SIG-M5 treated with dmso at 0.1 percent for 504 hours (cell line): ENCODE results near the gene ZFAND6.

Source experiments
- DNase-seq: peaks from one replicate; lab custom pipeline; 2025; ENCODE audit not compliant: unreplicated experiment; lab: John Stamatoyannopoulos, UW

The ZFAND6 gene

GRCh38 chr15:80167936-80168335 is 108.5 kb downstream of the ZFAND6 start:
- DNase-seq: no peak

- DNase-seq: no peak
These were observed 108.9 kb downstream of the ZFAND6 start for GRCh38 chr15:80168421-80168820.

- no peak for DNase-seq
These were observed 110.4 kb downstream of the ZFAND6 start for GRCh38 chr15:80169768-80170357.

GRCh38 chr15:80170596-80170995 is 111.1 kb downstream of the ZFAND6 start:
- no peak for DNase-seq

- DNase-seq: no peak
These were observed 112.3 kb downstream of the ZFAND6 start for GRCh38 chr15:80171787-80172186.

- no peak for DNase-seq
These were observed 112.9 kb downstream of the ZFAND6 start for GRCh38 chr15:80172401-80172800.

- DNase-seq: peak; percentile 23
These were observed 113.7 kb downstream of the ZFAND6 start for GRCh38 chr15:80173022-80173759.

GRCh38 chr15:80174017-80174746 is 114.7 kb downstream of the ZFAND6 start:
- no peak for DNase-seq

- DNase-seq: no peak
These were observed 116.0 kb downstream of the ZFAND6 start for GRCh38 chr15:80175436-80175835.

GRCh38 chr15:80176443-80176842 is 117.0 kb downstream of the ZFAND6 start:
- no peak for DNase-seq

GRCh38 chr15:80177156-80177555 is 117.7 kb downstream of the ZFAND6 start:
- peak; percentile 22 for DNase-seq

- DNase-seq: peak; percentile 36
These were observed 119.7 kb downstream of the ZFAND6 start for GRCh38 chr15:80179025-80179759.

GRCh38 chr15:80179935-80180334 is 120.5 kb downstream of the ZFAND6 start:
- no peak for DNase-seq

GRCh38 chr15:80180468-80180867 is 121.0 kb downstream of the ZFAND6 start:
- DNase-seq: no peak

- DNase-seq: no peak
These were observed 121.5 kb downstream of the ZFAND6 start for GRCh38 chr15:80180986-80181385.

- no peak for DNase-seq
These were observed 123.3 kb downstream of the ZFAND6 start for GRCh38 chr15:80182611-80183261.

GRCh38 chr15:80183306-80183705 is 123.8 kb downstream of the ZFAND6 start:
- no peak for DNase-seq

- no peak for DNase-seq
These were observed 124.4 kb downstream of the ZFAND6 start for GRCh38 chr15:80183886-80184285.

- DNase-seq: no peak
These were observed 125.1 kb downstream of the ZFAND6 start for GRCh38 chr15:80184554-80184953.

GRCh38 chr15:80185152-80185551 is 125.7 kb downstream of the ZFAND6 start:
- no peak for DNase-seq

- DNase-seq: no peak
These were observed 126.6 kb downstream of the ZFAND6 start for GRCh38 chr15:80186066-80186465.
